A673 (cell line): ENCODE measurements around the gene KCTD21.

Experiments used
- CTCF ChIP-seq: fragments of 300-800, 200-600 bp; sonication (generic); conservative IDR thresholded peaks from 2 replicates; pipeline ENCODE4 v1.5.1; 2017; ENCODE audit warnings: low read depth, mild to moderate bottlenecking, antibody characterized with exemption, low read length, moderate library complexity, mixed read lengths
- EZH2 ChIP-seq: fragments of 200-600 bp; sonication (generic); IDR thresholded peaks from 2 replicates; pipeline ENCODE4 v1.6.1; 2017; ENCODE audit warnings: borderline replicate concordance, low read depth, mild to moderate bottlenecking, mixed read lengths, antibody characterized with exemption, low read length; ENCODE audit not compliant: poor library complexity, severe bottlenecking

- no peak for TF ChIP-seq CTCF
- TF ChIP-seq EZH2: no peak
These were observed 10.7 kb upstream of the KCTD21 start for GRCh38 chr11:78199015-78199652.
